Mucosa of rectum (tissue), 2 donors: ENCODE results near the gene DNAJC13.

ENCODE experiments used
- H3K27ac ChIP-seq, 2 donors: one replicate each; pipeline ENCODE4 v1.7.0; 2013; ENCODE audit warnings: inconsistent platforms in 2 of 2, low read depth in 2 of 2, low read length in 2 of 2
- H3K27me3 ChIP-seq, 2 donors: one replicate each; pipeline ENCODE4 v1.7.0; 2013; ENCODE audit warnings: low read length in 2 of 2; ENCODE audit not compliant: control insufficient read depth in 2 of 2, insufficient read depth in 2 of 2
- H3K36me3 ChIP-seq, 2 donors: one replicate each; pipeline ENCODE4 v1.7.0; 2013; ENCODE audit warnings: low read length in 2 of 2; ENCODE audit not compliant: control insufficient read depth in 2 of 2, insufficient read depth in 2 of 2
- H3K4me1 ChIP-seq, 2 donors: one replicate each; pipeline ENCODE4 v1.7.0; 2013; ENCODE audit warnings: low read length in 2 of 2, mild to moderate bottlenecking in 1 of 2; ENCODE audit not compliant: control insufficient read depth in 2 of 2, insufficient read depth in 2 of 2
- H3K4me3 ChIP-seq, 2 donors: one replicate each; pipeline ENCODE4 v1.7.0; 2013; ENCODE audit warnings: low read length in 2 of 2
- H3K9ac ChIP-seq, 2 donors: one replicate each; pipeline ENCODE4 v1.7.0; 2013; ENCODE audit warnings: low read length in 2 of 2, low read depth in 1 of 2, mild to moderate bottlenecking in 1 of 2
- H3K9me3 ChIP-seq, 2 donors: one replicate each; pipeline ENCODE4 v1.7.0; 2013; ENCODE audit warnings: low read length in 2 of 2; ENCODE audit not compliant: control insufficient read depth in 2 of 2
- donor health status: healthy.
- donor health status: Normal muscosa, but diverticular disease.

The DNAJC13 gene

DNA sequence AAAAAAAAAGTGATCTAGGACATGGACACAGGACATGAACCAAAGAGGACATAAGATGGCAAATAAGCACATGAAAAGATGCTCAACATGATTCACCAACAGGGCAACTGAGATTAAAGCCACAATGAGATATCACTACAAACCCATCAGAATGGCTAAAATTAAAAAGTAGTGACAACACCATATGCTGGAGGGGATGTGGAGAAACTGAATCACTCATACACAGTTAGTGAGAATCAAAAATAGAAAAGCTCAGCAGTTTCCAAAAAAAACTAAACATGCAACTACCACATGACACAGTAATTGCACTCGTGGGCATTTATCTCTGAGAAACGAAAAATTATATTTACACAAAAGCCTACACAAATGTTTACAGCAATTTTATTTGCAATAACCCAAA is 151.9 kb downstream of the DNAJC13 start:
- no peaks in the 10 kb centered on the region for H3K4me1 ChIP-seq
- H3K4me3 ChIP-seq = no peak overlapping the region
- H3K9ac ChIP-seq = no peak overlapping the region
- H3K27me3 ChIP-seq = no peaks in the 10 kb centered on the region
- no peak overlapping the region for H3K27ac ChIP-seq
- H3K36me3 ChIP-seq = no peaks in the 10 kb centered on the region
- no peaks in the 10 kb centered on the region for H3K9me3 ChIP-seq

DNA sequence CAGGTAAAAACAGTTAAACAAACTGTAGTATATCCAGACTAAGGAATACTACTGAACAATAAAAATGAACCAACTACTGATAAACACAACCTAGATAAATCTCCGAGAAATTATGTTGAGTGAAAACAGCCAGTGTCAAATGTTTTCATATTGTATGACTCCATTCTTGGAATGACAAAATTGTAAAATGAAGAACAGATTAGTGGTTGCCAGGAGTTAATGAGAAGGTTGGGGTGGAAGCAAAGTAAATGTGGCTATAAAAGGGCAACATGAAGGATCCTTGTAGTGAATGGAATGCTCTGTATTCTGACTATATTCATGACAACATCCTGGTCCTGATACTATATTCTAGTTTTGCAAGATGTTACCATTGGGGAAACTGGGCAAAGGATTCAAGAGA is 152.3 kb downstream of the DNAJC13 start:
- Histone ChIP-seq H3K27ac (no peak overlapping the region), H3K27me3 (no peaks in the 10 kb centered on the region), H3K9me3 (no peaks in the 10 kb centered on the region), H3K4me1 (no peaks in the 10 kb centered on the region), H3K4me3 (no peak overlapping the region), H3K36me3 (no peaks in the 10 kb centered on the region), H3K9ac (no peak overlapping the region)

DNA sequence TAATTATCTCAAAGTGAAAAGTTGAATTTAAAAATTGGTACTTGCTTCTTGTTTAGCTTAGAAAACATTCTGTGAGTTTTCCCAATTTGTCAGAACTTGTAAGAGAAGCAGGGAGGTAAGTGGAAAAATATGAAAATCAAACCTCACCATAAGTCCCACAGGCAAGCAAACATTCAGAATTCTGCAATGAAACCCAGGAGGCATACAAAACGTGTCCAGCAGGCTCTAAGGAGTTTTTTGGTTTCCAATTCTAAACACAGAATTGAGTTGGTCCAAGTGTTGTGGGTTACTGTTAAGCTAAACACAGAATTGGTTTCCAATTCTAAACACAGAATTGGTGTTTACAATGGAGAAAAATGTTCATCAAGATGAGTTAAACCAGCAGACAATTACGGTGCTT is 152.7 kb downstream of the DNAJC13 start:
- H3K27me3 ChIP-seq = no peaks in the 10 kb centered on the region
- no peak overlapping the region for H3K4me3 ChIP-seq
- H3K9me3 ChIP-seq = no peaks in the 10 kb centered on the region
- H3K36me3 ChIP-seq = no peaks in the 10 kb centered on the region
- no peak overlapping the region for H3K27ac ChIP-seq
- no peak overlapping the region for H3K9ac ChIP-seq
- H3K4me1 ChIP-seq = no peaks in the 10 kb centered on the region

DNA sequence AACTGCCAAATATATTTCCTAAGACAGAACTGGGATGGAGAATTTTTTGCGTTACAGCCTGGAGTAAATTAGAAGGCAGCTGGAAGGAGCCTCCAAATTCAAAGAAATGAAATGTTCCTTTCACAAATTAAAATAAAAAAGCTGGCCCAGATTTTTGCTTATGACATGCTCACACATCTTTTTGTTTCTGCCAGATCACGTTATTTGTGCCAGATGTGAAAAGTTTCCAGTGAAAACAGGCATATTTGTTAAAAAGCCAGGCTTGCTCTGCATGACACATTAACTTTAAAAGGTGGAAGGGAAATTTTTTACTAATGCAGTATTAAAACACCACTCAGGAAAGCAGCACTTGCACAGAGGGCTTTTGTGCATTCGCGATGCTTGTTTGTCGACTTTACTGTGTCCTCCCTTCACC is 156.5 kb downstream of the DNAJC13 start:
- Histone ChIP-seq H3K4me1 (no peaks in the 10 kb centered on the region), H3K36me3 (peaks cover 0 to 3% of the 10 kb centered on the region in 2 donors), H3K27me3 (no peaks in the 10 kb centered on the region), H3K27ac (no peak overlapping the region), H3K9me3 (no peaks in the 10 kb centered on the region), H3K4me3 (no peak overlapping the region), H3K9ac (no peak overlapping the region)

DNA sequence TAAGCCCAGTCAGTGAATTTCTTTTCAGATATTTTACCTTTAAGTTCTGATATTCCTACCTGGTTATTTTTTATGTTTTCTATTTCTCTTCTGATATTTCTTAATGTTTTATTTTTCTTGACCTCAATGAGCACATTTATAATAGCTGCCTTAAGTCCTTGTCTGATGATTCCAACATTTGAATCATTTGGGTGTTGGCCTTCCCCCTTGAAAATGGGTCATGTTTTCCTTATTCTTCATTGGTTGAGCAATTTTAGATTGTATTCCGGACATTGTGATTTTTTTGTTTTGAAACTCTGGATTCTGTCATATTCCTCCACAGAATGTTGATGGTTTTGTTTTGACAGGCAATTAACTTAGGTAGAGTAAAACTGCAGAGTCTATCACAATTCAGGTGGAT is 170.1 kb downstream of the DNAJC13 start:
- no peaks in the 10 kb centered on the region for H3K36me3 ChIP-seq
- H3K4me3 ChIP-seq = no peak overlapping the region
- H3K9ac ChIP-seq = no peak overlapping the region
- H3K4me1 ChIP-seq = no peaks in the 10 kb centered on the region
- no peaks in the 10 kb centered on the region for H3K27me3 ChIP-seq
- no peaks in the 10 kb centered on the region for H3K9me3 ChIP-seq
- no peak overlapping the region for H3K27ac ChIP-seq
